GM18868 (cell line): Measurements from ENCODE around the gene SERPINB12.

Source experiments
- ATAC-seq: cut with Tn5 transposase; IDR thresholded peaks from one replicate; pipeline ENCODE4 v1.9.1; 2021; ENCODE audit warnings: mild to moderate bottlenecking, moderate library complexity; ENCODE audit not compliant: unreplicated experiment

Gene SERPINB12, protein sequence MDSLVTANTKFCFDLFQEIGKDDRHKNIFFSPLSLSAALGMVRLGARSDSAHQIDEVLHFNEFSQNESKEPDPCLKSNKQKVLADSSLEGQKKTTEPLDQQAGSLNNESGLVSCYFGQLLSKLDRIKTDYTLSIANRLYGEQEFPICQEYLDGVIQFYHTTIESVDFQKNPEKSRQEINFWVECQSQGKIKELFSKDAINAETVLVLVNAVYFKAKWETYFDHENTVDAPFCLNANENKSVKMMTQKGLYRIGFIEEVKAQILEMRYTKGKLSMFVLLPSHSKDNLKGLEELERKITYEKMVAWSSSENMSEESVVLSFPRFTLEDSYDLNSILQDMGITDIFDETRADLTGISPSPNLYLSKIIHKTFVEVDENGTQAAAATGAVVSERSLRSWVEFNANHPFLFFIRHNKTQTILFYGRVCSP

DNA sequence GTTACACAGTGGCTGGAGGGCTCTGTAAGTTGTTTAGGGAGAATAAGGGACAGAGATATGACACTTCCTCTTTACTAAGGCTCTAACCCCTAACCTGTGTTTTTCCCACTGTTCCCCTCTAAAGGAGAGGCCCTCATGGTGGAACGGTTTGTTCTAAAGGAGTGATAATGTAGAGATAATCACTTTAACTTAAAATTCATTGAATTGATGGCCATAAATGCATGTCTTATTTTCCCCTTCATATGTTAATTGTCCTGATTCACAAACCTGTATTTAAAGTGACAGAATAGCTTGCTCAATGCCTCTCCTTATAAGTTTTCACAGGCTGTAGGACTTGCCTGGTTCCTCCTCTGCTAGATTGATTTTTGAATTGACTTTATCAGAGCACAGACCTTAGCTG is at the start of gene SERPINB12:
SERPINB12 (plus strand) TSS at position 301 of the 400 bp plus-strand sequence. CDS start 13,791 bp downstream, outside the sequence.
- no peak for ATAC-seq

DNA sequence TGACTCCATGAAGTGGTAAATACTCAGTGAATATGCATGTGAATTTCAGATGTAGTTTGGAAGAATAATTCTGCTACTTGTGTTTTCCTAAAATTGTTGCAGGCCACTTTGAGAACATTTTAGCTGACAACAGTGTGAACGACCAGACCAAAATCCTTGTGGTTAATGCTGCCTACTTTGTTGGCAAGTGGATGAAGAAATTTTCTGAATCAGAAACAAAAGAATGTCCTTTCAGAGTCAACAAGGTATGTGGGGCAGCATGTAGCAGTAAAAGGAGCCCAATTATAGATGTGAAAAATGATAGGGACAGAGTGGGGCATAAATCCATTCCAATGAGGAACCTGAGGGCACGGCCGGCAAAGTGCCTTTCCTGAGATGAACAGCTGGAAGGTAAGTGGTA is 49.3 kb upstream of the SERPINB12 start:
- ATAC-seq, result no peak

DNA sequence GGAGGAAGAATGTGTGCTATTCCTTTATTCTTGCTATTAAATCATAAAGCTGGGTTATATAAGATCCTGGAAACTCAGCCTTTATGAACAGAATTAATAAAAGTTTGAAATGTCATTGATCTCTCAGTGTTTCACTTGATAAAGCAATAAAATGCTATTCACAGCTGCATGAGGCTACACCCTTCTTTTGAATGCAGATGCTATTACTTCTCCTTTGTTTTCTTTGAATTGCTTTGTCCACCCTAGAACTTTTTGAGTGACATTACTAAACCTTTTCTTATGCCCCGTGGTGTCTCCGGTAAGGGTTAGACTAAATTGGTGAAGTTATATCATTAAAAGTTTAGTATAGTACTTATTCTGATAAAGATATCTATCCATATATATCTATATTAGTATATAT is 46.5 kb upstream of the SERPINB12 start:
- ATAC-seq, result no peak

DNA sequence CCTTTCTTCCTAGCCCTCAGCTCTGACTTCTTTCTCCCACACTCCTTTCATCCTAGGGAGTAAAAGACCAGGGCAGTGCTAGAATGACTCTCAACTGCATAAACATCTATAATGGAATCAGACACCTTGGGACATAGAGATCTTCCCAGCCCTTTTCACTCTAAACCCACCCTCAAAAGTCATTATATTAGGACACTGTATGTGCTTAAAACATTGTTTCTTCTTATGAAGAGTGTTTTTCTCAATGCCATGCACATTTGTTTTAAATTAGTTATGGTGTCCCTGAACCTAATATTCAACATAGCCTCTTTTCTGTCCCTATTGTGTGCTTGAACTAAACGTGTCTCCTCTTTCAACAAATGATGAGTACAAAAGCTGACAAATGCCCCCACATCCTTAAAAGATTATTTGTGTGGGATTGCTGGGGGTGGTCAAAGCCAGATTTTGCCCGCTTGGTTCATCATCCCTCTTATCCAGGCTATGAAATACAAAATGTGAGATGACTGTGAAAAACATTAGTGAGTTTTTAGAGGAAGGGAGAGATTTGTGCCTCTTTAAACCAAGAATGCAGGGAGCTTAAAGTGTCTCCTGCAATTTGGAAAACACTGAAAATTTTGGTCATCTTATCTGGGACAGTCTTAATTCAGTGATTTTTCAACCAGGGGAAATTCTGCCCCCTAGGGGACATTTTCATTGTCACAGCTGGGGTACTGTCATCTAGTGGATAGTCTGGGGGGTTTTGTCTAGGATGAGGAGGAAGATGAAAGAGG is 36.4 kb upstream of the SERPINB12 start:
- ATAC-seq, result peak; percentile 66

DNA sequence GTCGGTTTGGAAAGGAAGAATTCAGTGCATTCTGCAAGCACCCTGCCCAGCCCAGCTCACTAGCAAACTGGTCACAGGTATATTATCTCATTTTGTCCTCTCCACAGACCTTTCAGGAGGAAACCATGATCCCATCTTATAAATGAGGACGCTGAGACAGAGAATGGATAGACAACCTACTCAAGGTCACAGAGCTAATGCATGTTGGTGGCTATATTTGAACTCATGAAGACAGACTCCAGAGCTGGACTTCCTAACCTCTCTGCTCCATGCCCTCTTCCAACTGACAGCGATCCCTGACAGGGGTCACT is 35.9 kb upstream of the SERPINB12 start:
- no peak for ATAC-seq

DNA sequence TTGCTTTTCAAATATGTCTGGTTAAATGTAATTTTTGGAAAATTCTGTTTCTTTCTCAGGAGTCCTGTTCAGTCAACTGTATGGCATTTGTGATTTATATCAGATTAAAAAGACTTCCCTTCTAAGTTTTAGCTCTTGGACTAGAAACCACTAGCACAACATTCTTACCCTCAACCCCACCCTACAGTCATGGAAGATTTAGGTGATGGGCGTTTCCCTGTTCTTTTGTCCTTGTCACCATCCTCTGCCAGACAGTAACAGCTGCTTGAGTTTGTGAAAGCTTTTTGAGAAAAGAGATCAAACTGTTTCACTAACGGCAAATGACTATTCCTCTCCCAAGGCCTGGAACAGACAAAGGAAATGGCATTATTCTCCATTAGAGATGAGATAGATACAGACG is 33.6 kb upstream of the SERPINB12 start:
- no peak for ATAC-seq

DNA sequence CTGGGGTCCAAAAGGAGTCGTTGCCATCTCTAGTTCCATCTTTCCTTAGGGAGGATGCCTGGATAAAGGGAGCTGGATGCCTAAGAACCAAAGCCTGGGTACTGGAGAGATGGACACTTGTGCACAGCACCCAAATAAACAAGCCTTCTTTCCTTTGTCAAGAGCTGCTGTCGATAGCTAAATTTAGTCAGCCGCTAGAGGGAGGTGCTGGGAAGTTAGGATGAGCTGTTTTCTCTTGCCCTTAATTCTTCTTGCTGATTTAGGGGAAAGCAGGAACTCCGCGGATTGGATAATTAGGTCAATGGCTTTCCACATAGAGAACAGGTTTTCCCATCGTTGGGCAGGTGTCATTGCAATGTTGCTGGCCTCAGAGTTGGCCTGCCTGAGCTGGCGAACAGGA is 30.9 kb upstream of the SERPINB12 start:
- ATAC-seq, result no peak

DNA sequence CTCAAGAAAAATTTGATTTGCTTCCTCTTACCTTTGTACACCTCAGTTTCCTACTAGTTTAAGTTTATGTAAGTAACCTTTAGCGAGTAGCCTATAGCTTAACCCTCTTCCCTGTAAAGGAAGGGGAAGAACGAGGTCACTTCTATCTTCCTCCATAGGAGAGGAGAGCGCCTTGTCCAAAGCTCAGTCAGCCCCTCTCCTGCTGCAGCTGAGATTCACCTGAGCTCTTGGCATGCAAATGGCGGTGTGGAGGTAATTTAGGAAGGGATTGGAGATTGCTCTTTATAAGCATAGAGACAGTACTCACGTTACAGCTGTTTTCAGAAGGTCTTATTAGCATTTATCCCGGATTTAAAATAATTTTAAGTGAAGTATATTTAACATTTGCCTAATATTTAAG is 27.8 kb upstream of the SERPINB12 start:
- no peak for ATAC-seq

DNA sequence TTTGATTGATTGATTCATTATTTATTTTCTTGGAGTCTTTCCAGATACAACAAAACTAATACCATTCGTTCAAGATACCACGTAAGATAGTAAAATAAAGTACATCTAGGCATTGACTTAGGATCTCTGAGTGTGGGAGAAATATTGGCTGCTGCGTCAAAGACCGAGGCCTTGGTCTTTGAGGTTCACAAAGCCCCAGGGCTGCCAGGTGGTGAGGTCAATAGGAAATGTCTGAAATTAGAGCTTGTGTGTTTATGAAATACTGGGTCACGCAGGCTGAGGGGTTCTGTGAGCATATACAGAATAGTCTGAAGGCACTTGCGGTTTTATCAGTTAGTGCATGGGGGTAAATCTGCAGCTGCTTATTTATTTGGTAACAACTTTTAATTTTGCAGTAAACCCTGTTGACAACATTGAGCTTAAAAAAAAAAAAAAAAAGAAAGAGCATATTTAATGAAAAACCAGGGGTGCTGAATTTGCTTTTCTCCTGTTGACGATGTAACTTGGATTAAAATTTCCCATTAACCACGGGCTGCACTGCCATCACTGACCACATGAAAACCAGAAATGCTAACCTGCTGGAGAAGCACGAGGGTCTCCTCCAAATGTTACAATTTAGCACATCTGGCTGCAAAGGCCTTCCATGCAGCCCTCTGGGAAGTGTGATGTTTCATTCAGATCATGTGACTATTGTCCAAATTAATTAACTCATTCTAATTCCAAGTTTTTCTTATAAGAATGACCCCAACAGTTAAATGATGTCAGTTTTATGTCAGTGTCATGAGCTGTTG is 27.1 kb upstream of the SERPINB12 start:
- ATAC-seq, result no peak

DNA sequence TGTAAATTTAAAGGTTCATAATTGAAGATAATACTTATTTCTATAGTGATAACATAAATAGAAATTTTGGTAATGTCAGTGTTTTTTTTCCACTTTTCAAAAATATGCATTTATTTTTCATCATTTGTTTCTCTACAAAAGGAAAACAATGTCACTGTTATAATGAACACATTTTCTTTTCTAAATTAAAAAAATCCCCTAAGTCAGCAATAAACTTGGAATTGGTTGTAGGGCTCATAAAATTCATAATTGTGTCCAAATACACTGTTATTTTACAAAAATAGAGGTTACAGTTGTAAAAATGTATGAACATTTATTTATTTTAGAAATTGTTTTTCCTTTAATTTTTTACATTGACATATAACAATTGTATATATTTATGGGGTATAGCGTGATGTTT is 26.4 kb upstream of the SERPINB12 start:
- no peak for ATAC-seq

DNA sequence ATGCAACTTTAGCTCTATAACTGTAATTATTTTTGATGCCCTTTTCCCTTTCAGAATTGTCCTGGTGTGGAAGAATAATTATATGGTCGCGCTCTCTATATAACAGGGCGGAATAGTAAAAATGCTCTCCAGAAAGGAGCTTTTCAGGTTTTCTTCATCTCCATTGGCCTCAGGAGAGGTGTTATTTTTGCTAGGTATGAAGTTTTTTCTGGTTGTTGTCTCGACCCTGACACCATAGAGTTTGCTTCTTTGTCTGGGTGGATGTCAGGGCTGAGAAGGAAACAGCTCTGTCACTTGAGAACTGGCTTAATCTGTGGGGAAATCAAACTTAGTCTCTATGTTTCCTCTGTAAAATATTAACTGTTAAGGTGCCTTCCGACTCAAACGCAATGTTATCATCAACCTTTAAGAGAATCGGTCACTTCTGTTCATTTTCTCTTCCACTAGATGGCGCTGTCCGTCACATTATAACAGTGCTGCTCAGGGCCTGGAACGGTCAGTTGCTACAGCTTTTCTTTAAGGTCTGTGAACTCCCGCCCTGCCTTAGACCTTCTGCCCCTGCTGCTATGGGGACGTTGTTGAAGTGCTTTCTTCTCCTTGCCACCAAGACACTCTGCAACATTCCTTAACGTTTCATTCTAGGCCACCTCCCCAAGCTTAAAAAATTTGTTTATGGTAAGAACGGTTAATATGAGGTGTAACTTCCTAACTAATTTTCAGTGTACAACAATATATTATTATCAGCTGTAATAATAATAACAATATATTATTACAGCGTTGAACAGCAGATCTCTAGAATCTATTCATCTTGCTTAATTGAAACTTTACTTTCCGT is 23.8 kb upstream of the SERPINB12 start:
- ATAC-seq, result peak; percentile 94

DNA sequence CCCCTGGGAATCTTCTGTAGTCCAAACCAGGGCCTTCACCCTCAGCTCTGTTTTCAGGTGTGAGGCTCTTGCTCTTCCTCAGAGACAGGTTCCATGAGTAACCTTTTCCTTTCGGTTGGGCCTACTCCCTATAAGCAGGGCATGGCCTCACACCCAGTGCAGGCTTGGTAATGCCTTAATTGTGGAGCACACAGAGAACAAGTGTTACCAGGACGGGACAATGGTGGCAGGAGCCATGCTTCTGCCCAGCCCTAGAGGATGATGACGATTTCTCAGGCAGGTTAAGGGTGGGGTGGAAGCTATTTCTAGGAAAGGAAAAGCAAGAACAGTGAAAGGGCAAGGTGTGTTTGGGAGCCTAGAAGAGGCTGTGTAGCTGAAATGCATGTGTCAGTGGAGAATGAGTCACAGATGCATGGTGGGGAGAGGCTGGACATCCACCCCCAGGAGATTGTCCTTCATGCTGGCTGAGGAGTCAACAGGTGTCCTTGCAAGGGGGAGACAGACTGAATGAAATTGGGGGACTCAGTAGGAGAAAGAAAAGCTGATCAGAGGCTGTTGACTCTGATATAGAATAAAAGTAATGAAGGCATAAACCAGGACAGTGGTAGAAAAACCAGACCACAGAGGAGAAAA is 22.0 kb upstream of the SERPINB12 start:
- ATAC-seq, result no peak

DNA sequence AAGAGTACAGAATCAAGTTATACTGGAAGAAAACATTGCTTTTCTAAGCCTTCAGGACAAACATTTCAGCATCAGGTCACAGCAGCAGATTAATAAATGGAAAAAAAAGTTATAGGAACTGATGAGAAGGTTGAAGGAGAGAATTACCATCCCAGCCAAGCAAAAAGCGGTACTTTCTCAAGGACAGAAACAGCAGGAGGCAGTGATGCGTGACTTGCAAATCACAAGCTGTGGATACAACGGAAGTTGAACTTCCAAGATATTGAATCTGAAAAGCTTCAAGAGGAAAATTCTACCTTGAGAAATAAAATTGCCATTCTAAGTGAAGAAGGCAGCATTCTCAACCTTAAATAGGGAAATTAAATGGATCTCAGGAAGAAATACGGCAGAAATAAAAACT is 18.5 kb upstream of the SERPINB12 start:
- no peak for ATAC-seq

DNA sequence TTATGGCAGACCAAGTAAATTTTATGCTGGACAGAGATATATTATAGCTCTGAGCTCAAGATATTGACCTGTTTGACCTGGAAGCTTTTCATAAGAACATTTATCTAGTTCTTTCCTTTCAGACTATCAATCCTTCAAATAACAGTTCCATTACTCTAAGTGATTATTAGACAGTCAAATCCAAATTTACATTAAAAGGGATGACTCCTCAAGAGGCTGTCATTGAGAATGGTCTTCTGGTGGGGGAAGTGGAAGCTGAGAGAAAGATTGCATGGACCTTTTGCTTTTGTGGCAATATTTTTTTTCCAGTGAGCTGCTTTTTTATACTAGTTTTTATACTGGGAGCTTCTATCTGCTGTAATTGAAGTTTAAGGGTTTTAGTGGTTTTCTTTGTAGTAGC is 14.9 kb upstream of the SERPINB12 start:
- no peak for ATAC-seq

DNA sequence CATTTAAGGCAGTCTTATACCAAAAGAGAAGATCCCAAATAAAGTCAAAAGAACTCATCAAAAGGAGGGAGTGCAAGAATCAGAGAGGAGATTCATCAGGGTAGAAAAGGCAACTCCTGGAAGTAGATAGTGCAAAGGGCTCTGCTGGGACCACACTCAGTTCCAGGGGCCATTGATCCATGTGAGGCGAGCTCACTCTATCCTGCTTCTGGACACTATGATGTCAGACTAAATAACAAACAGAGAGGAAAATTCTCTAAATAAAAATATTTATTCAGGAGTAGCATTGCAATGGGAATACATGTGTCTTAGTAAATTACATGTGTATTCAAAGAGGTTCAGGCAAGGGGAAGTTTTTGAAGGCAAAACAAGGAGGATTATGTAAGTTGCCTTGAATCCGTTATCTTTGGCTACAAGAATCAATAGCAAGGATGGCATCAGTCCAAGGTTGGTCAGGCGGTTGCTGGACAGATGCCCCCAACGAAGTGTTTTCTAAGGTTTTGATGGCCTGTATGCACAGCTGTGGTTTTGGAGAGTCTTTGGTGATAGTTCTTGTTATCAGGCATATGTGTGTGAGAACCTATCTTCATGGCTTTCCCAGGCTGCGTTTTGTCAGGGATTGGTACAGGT is 13.2 kb upstream of the SERPINB12 start:
- ATAC-seq, result no peak

DNA sequence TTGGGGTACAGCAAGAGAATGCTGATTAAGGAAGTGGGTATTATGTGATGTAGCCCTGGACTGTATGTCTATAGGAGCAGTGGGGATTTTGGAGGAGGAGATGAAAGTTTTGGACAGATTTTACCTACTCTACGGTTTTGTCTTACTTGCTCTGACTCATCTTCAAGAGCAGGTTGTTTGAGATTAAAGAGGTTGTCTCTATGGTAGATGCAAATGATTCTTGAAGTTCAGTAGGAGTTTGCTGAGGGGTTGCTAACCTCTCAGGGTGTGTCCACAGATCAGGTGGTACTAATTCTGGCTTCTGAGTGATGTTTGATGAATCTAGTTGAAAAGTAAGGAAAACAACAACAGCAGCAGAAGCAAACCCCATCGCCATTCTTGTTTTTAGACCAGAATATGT is 9.7 kb upstream of the SERPINB12 start:
- ATAC-seq, result no peak

DNA sequence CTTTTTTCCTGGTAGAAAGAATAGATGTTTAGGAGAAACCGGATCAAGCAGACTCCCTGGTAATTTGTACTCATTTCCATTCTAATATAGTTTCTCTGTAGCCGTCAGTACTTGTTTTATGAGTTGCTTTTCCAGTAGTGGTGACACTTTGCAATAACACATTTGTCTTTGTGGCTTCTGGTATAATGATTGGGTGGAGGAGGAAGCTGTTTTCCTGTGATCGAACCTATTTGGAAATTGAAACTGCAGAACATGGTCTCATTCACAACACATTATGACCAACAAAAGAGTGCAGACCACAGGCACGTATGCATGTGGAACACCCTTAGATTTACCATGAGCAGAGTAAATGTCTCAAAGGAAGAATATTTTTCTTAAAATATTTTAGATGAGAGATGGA is 7.6 kb upstream of the SERPINB12 start:
- ATAC-seq, result no peak

DNA sequence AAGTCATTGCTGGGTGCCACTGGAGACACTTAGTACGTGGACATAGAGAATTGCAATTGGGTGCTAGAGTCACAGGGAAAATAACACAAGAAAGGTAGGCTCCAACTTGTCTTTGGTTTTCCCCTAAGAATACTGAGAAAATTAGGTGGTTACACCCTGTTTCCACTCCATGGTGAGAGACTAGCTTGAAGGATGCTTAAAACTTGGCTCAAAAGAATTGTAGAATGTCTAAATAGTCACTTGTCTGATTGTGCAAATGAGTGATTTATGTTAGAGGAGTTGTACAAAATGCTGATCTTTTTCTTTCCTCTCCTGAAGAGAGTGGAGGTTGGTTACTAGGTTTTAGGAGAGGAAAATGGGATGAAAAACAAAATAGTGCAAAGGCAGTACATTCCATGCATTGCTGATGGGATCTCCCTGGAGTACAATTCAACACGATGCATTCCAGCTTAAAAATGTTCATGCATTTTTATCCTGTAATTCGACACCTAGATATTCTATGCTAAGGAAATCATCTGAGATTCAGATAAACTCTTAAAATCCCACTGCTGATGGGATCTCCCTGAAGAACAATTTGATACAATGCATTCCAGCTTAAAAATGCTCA is 2.2 kb upstream of the SERPINB12 start:
- no peak for ATAC-seq

DNA sequence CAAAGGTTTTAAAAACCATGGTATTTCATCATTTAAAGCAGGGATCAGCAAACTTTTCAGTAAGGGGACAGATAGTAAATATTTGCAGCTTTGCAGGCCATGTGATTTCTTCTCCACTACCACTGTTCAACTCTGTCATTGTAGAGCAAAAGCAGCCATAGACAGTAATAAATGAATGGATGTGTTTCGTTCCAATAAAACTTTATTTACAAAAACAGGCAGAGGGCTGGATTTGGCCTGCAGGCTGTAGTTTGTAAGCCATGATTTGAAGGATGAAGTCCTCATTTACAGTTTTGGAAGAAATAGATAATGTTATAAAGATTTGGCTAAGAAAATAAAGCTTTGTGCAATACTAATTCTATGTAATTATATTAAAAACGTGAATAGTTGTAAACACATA is 1.8 kb downstream of the SERPINB12 start:
- no peak for ATAC-seq
